Retinal pigment epithelial cell (primary cell): Measurements from ENCODE around the gene MED13L.

Experiments used
- DNase-seq: peaks from one replicate; pipeline ENCODE4 v3.0.0-alpha.2; 2010; ENCODE audit warnings: low read depth
- H3K4me3 ChIP-seq: 2 replicates; pipeline ENCODE4 v1.5.1; 2011; ENCODE audit warnings: mild to moderate bottlenecking, low read length, control low read depth, moderate library complexity
- CTCF ChIP-seq: conservative IDR thresholded peaks from 2 replicates; pipeline ENCODE4 v1.5.1; 2011; ENCODE audit warnings: low read depth, low read length, control low read depth, inconsistent platforms

MED13L gene

GRCh38 chr12:116125956-116126566 lies 151.4 kb downstream of the MED13L start:
- H3K4me3 ChIP-seq: no peak overlapping the region
- no peak for TF ChIP-seq CTCF
- no peak for DNase-seq

GRCh38 chr12:116125084-116125483 lies 152.4 kb downstream of the MED13L start:
- TF ChIP-seq CTCF: no peak
- no peak for DNase-seq
- H3K4me3 ChIP-seq: no peak overlapping the region

- no peak for TF ChIP-seq CTCF
- DNase-seq: peak; percentile 46
- H3K4me3 ChIP-seq: peak overlapping the region; percentile 19
Measured at GRCh38 chr12:116123451-116124258, 153.8 kb downstream of the MED13L start.

- DNase-seq: no peak
- no peak for TF ChIP-seq CTCF
- no peak overlapping the region for H3K4me3 ChIP-seq
Measured at GRCh38 chr12:116122628-116123027, 154.9 kb downstream of the MED13L start.

- TF ChIP-seq CTCF: no peak
- H3K4me3 ChIP-seq: no peak overlapping the region
- DNase-seq: no peak
Measured at GRCh38 chr12:116121453-116121871, 156.0 kb downstream of the MED13L start.

- H3K4me3 ChIP-seq: no peak overlapping the region
- no peak for DNase-seq
- TF ChIP-seq CTCF: no peak
Measured at GRCh38 chr12:116116650-116117424, 160.7 kb downstream of the MED13L start.
